Measurements from ENCODE around the gene POLR3GL.

Gene POLR3GL

DNA sequence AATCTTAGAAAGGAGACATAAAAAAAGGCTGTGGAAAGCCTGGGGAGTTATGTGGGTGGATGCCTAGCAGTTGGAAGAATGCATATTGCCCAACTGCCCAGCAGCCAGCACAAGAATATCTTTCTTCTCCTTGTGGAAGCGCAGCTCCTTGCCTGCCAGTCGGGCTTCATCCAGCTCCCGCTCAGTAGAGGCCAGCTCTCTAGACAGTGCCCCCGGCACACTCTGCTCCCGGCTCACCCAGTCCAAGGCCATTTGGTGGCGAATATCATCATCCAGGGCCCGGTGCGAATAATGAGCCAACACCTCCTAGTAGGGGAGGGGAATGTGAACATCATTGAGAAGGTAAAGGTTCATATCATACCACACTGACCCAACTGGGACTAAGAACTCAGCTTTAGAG is 28.2 kb upstream of the POLR3GL start:
- H3K4me3 ChIP-seq (ENCODE audit: low read length) = no peak overlapping the region
- TF ChIP-seq ZNF274 (IDR thresholded peaks at IDR 0.05; ENCODE audit: low read depth, low read length) = no peak

DNA sequence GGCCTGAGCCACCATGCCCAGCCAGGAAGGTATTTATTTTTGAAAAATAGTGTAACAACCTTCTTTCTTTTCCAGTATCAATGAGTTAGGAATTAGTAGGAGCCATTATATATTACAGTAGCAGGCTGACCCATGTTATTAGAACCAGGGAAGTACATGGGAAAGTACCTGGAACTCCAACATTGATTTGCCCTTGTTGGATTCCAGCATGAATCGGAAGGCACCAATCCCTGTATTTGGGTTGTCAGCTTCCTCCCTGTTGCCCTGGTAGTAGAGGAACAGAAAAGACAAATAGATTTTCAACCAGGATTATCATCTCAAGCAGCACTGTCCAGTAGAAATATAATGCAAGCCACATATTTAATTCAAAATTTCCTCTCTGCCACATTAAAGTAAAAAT is 27.1 kb upstream of the POLR3GL start:
- TF ChIP-seq ZNF274 (IDR thresholded peaks at IDR 0.05; ENCODE audit: low read depth, low read length) = no peak
- H3K4me3 ChIP-seq (ENCODE audit: low read length) = no peak overlapping the region

DNA sequence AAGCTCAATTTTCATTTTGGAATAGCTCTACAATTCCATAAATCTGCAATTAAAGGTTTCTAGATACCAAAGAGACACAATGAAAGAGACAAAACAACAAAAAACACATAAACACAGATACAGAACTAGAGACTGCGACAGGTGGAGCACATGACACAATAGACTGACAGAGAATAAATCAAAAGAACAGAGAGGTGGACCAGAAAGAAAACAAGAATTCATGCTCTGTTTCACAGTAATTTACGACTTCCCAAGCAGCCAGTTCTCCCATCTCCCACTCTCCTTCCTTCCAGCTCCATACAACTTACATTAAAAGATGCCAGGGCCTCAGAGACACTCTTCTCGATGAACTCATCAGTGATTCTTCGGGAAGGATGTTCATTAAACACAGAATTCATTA is 22.1 kb upstream of the POLR3GL start:
- TF ChIP-seq ZNF274 (IDR thresholded peaks at IDR 0.05; ENCODE audit: low read depth, low read length) = no peak

DNA sequence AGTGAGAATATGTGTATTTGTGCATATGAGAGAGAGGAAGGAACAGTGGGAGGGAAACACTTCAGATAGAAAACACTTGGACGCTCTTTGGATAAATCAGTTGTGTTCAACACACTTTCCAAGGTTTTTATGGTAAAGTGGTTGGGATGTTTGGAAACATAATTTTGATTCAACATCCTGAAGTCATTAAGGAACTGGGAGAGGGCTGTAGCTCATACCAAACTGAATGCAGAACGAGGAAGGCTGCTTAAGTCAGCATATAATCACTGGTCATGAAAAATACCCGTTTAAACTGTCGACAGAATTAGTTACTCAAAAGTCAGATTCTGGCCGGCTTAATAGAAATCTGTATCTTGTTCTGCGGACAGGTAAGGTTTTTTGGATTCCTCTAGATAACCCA is 21.6 kb upstream of the POLR3GL start:
- no peak for TF ChIP-seq ZNF274 (IDR thresholded peaks at IDR 0.05; ENCODE audit: low read depth, low read length)
- no peak overlapping the region for H3K4me3 ChIP-seq (ENCODE audit: low read length)

More for the DNA sequence above, 22.1 kb upstream of the POLR3GL start:
- H3K4me3 ChIP-seq (ENCODE audit: low read length) = no peak overlapping the region

DNA sequence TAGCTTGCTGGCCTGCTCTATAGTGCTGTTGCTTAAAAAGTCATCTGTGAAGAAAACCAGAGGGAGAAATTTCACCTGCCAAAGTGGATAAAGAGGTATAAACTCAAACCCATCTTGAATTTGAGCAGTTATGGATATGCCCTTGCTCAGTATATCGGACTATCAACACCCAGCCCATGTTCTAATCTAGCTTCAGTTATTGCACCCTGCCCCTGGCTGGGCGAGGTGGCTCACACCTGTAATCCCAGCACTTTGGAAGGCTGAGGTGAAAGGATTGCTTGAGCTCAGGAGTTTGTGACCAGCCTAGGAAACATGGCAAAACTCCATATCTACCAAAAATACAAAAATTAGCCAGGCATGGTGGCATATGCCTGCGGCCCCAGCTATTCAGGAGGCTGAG is 20.0 kb upstream of the POLR3GL start:
- TF ChIP-seq ZNF274 (IDR thresholded peaks at IDR 0.05; ENCODE audit: low read depth, low read length) = no peak
- H3K4me3 ChIP-seq (ENCODE audit: low read length) = no peak overlapping the region

DNA sequence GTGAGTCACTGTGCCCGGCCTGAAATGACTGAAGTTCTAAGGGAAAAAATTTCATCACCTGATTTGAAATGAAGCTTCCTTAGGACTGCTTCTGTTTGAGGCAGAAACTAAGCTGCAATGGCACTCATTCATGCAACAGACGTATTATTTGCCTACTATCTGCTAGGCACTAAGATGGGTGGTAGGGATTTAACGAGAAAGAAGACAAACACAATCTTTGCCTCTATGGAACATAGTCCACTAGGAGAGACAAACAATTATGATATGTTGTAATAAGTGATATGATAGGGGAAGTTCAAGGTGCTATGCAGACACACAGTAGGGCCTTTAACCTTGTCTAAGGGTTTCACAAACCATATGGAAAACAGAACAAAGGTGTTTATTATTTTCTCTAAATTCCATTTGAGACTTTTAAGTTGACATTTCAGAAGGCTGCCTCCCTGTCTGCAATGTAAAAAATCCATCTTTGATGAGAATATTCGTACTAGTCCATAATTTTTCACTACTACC is 18.0 kb upstream of the POLR3GL start:
- H3K4me3 ChIP-seq (ENCODE audit: low read length) = no peak overlapping the region
- TF ChIP-seq ZNF274 (IDR thresholded peaks at IDR 0.05; ENCODE audit: low read depth, low read length) = no peak

DNA sequence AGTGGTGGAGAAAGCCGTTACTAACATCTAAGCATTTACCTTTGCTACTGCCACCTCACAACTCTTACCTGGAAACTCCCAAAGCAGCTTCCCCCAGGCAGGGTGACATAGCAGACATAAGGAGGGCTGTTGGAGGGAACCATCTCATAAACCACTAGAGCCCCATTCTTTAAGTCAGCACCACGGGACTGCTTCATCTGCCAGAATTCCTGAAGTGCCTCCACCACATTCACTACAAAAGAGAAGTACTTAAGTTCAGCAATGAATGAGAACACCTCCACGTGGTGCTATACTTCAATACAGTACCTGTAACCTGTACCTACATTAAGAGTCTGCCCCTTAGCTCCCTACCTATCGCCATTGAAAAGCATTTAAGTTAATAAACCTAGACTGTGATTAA is 16.9 kb upstream of the POLR3GL start:
- no peak for TF ChIP-seq ZNF274 (IDR thresholded peaks at IDR 0.05; ENCODE audit: low read depth, low read length)
- no peak overlapping the region for H3K4me3 ChIP-seq (ENCODE audit: low read length)

DNA sequence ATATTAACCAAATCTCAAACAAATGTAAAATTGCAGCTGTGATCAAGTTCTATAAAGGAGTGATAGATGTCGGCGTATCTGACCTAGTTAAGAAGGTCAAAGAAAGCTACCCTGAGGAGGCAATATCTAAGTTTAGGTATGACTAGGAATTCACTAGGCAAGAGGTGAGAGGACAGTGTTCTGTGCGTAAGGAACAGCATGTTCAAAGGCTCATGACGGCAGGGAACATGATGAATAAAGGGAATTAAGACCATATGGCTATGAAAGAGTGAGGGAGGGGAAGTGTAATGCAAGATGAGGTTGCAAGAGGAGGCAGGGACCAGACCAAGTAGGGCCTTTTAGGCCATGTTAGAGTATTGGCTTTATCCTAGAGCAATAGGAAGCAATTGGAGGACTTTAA is 15.3 kb upstream of the POLR3GL start:
- no peak for TF ChIP-seq ZNF274 (IDR thresholded peaks at IDR 0.05; ENCODE audit: low read depth, low read length)

DNA sequence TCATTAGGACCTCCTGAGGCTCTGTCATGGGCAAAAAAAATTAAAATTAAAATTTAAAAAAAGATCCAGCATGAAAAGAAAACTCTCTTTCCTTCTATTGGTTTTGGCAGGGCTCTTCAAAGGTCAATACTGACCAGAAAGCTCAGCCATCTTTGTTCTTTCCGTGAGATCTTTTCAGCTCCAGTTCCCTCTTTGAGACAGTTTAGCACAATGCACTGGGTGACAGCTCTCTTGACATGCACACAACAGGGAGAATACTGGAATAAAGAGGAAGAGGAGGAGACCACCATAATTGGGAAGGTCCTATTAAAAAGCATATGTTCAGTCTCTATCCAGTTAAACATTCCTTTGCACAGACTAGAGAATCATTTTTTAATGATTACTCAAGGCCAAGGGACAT is 13.0 kb upstream of the POLR3GL start:
- H3K4me3 ChIP-seq (ENCODE audit: low read length) = no peak overlapping the region
- no peak for TF ChIP-seq ZNF274 (IDR thresholded peaks at IDR 0.05; ENCODE audit: low read depth, low read length)

More for the DNA sequence above, 15.3 kb upstream of the POLR3GL start:
- H3K4me3 ChIP-seq (ENCODE audit: low read length) = no peak overlapping the region

DNA sequence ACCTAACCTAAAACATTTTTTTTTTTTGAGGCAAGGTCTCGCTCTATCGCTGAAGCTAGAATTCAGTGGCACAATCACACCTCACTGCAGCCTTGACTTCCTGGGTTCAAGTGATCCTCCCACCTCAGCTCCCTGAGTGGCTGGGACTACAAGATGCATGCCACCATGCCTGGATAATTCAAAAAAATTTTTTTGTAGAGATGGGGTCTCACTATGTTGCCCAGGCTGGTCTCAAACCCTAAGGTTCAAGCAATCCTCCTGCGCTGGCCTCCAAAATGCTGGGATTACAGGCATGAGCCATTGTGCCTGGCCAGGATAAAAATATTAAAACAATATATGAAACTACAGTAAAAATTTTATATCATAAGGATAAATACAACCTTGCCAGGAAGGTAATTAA is 11.6 kb upstream of the POLR3GL start:
- no peak overlapping the region for H3K4me3 ChIP-seq (ENCODE audit: low read length)
- no peak for TF ChIP-seq ZNF274 (IDR thresholded peaks at IDR 0.05; ENCODE audit: low read depth, low read length)

DNA sequence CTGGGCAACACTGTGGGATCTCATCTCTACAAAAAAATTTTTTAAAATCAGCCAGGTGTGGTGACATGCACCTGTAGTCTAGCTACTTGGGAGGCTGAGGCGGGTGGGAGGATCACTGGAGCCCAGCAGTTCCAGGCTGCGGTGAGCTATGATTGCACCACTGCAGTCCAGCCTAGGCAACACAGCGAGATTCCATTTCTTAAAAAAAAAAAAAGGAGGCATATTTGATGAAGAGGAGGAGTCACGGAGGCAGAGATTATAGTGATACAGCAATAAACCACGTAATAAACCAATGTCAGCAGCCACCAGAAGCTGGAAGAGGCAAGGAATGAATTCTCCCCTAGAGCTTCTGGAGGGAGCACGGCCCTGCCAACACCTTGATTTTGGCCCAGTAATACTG is 10.6 kb upstream of the POLR3GL start:
- no peak for TF ChIP-seq ZNF274 (IDR thresholded peaks at IDR 0.05; ENCODE audit: low read depth, low read length)
- H3K4me3 ChIP-seq (ENCODE audit: low read length) = no peak overlapping the region

DNA sequence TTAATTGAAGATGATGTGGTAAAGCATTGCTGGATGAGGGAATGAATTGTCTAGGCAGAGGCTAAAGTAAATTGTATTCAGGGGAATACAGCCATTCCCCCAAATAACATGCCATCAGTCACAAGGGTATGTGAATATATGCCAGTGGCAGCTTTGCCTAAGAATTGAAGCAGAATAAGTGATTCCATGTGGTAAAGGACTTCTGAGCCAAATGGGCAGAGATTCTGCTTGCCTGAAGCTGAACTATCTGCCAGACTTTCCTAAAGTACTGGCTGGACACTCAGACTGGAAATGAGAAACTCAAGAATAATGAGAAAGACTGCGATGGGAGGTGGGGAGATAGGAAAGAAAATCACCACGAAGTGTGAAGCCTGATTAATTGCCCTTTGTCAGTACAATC is 9.1 kb upstream of the POLR3GL start:
- no peak overlapping the region for H3K4me3 ChIP-seq (ENCODE audit: low read length)
- TF ChIP-seq ZNF274 (IDR thresholded peaks at IDR 0.05; ENCODE audit: low read depth, low read length) = no peak

DNA sequence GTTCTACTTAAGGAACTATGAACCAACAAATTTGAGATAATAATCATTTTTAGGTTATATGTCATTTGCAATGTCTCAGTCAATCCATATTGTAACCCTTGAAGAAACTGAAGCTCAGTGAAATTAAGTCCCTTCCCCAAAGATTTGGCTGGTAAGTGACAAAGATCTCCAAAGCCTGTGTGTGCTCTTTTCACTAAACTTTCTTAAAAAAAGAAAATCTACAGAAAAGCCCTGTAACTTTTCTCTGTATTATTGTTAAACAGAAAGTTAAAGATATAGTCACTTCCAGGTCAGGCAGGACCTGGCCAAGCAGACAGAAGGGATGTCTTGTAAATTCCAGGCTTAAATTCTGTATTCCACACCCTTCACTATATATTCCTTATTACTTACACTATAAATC is 8.1 kb upstream of the POLR3GL start:
- no peak for TF ChIP-seq ZNF274 (IDR thresholded peaks at IDR 0.05; ENCODE audit: low read depth, low read length)
- peak overlapping the region; percentile 97; the same call in 1 of the 2 replicates for H3K4me3 ChIP-seq (ENCODE audit: low read length)

DNA sequence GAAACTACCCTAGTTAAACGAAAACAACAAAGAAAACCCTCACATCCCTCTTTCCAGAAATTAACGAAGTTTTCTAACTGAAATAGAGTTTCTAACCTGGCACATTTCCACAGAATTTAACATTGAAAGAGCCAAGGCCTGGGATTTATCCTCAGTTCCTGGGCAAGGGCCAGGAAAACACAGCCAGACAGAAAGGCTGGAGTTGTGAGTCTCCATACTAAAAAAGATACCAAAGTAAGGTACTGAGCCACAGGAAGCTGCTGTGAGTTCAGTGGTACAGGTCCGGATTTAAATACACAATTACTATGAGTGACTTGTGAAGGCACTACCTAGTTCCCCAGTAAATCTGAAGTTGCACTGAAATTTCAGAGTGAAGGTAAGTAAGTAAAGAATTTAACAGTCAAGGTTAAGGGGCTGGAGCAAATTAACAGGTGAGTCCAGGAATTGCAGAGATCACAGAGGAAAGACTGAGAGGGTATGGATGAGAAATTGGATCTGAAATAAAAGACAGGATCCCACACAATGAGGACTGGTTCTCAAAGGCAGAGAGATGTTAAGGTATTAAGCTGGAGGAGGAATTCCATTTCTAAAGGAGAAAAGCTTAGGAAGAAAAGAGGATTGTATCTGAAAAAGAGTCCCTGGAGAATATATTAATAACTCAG is 7.6 kb upstream of the POLR3GL start:
- no peak for TF ChIP-seq ZNF274 (IDR thresholded peaks at IDR 0.05; ENCODE audit: low read depth, low read length)
- H3K4me3 ChIP-seq (ENCODE audit: low read length) = peak overlapping the region; percentile 97

DNA sequence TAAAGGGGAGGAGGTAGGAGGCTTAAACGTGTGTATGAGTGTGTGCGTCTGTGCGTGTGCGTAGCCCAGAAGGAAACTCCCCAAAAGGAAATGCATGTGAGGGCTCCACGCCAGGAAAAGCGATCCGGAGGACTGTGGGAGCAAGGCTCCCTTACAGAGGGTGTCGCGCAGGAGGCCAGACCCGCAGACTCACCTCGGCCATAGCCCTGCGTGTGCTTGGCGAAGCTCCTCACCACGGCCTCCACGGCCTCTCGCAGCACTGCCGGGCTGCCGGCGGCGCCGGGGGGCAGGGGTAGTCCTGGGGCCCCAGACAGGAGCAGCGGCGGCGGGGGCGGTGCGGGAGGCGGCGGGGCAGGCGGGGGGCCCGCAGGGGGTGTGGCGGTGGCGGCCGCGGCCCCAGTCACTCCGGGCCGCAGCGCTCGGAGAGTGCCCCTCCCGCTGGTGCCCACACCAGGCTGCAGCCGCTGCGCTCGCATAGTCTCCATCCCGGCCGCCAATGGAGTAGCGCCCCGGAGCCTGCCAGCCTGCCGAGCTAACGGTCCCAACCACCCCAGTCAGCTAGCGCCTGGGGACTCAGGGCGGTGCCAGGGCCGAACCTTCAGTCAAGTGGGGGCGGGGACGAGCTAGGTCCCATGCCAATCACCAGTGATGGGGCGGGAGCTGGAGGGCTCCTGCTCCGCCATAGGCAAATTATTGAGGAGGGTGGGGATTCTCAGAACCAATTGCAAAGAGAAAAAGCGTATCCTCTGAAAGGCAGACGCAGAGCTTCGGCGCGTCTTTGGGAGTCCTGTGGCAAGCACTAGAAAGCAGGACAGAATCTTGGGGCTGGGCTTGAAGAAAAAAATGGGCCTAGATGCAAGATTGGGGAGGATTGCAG is 6.8 kb upstream of the POLR3GL start, which contains the start of gene LIX1L:
Gene LIX1L (minus strand): TSS at position 575 of the 877 bp plus-strand sequence. CDS start 90 bp downstream, at position 485.
- H3K4me3 ChIP-seq (ENCODE audit: low read length) = peak within 1 kb of the TSS; percentile 97

More for the DNA sequence above, 6.8 kb upstream of the POLR3GL start, which contains the start of gene LIX1L:
- no peak for TF ChIP-seq ZNF274 (IDR thresholded peaks at IDR 0.05; ENCODE audit: low read depth, low read length)
